Measurements from ENCODE around the gene NAA16.

GRCh38 chr13:41310963-41311405, at the start of gene NAA16:
- TF ChIP-seq POLR2A (IDR thresholded peaks at IDR 0.05; ENCODE audit: low read depth, low read length): peak; percentile 85
- no peak for TF ChIP-seq EZH2 (IDR thresholded peaks at IDR 0.05; ENCODE audit: borderline replicate concordance, control insufficient read depth, low read depth, low read length)
- TF ChIP-seq KAT2A (conservative IDR thresholded peaks at IDR 0.05; ENCODE audit: control insufficient read depth, low read depth, low read length): no peak
- no peak for TF ChIP-seq BCL3 (IDR thresholded peaks at IDR 0.05; ENCODE audit: borderline replicate concordance, insufficient read depth, low read depth, low read length, poor library complexity, severe bottlenecking)
- no peak for TF ChIP-seq CTCF (IDR thresholded peaks at IDR 0.05 in 2 of 3, conservative IDR thresholded peaks at IDR 0.05 in 1 of 3; ENCODE audit: control insufficient read depth in 2 of 3, extremely low read depth in 1 of 3, insufficient read depth in 1 of 3, low read depth in 3 of 3, low read length in 3 of 3)

Measured in GM12878 (cell line).